HCT116 (cell line): ENCODE results near the gene GNG4. TPM values are rescaled to one million over a fixed set of nuclear protein-coding genes. Genes with fewer than 3 reads are reported as not detected.

Experiments
- ATAC-seq: fragments of 200-7000 bp; cut with Tn5 transposase; 2 replicates; pipeline ENCODE4 v1.9.1; 2020; ENCODE audit warnings: mild to moderate bottlenecking, moderate library complexity
- BruUV-seq: library from RNA; stranded (reverse); fragments of 400-500 nt; replicated peaks from 2 replicates; lab custom pipeline; 2021; lab: Mats Ljungman, UMichigan
- CTCF ChIA-PET: fragments of 300-600 bp; sonication (Branson Sonifier 250); formaldehyde crosslinking; loops from one replicate; lab custom pipeline; 2021; ENCODE audit warnings: antibody characterized with exemption; lab: Charles Lee
- POLR2A ChIA-PET: fragments of 300-600, 350-600 bp; sonication (Branson Sonifier 250); formaldehyde crosslinking; loops from one replicate; lab custom pipeline; 2021; ENCODE audit warnings: antibody characterized with exemption; lab: Charles Lee
- RAD21 ChIA-PET, 2 experiments: fragments of 300-600 bp; sonication (Branson Sonifier 250); formaldehyde crosslinking; loops; one replicate each; lab custom pipeline; 2023; ENCODE audit warnings: low total read pairs in 2 of 2; ENCODE audit not compliant: uncharacterized antibody in 2 of 2, unreplicated experiment in 2 of 2, low non-redundant PET in 1 of 2; lab: Charles Lee
- DNase-seq: peaks from one replicate; pipeline ENCODE4 v3.0.0-alpha.2; 2010; ENCODE audit warnings: low read depth, low spot score
- H2AFZ ChIP-seq: fragments of 200-600 bp; shearing (Covaris generic), sonication (generic); 2 replicates; pipeline ENCODE4 v1.6.1; 2017; ENCODE audit warnings: low read depth, mixed run types, mixed read lengths, antibody characterized with exemption, low read length; ENCODE audit not compliant: poor library complexity, severe bottlenecking
- H3K27ac ChIP-seq: 2 replicates; pipeline ENCODE4 v1.5.1; 2012; ENCODE audit warnings: low read depth, low read length
- H3K27me3 ChIP-seq: fragments of 200-600 bp; sonication (generic); 2 replicates; pipeline ENCODE4 v1.6.1; 2016; ENCODE audit warnings: mixed run types, low read length, mixed read lengths; ENCODE audit not compliant: insufficient read depth
- H3K36me3 ChIP-seq, 2 experiments: fragments of 200-500 bp in 1 of 2; fragments of 200-600 bp in 1 of 2; sonication (Bioruptor generic) in 1 of 2; sonication (generic) in 1 of 2; 2 replicates each; pipeline versions ENCODE4 v1.5.1 to v1.6.1; 2014 to 2016; ENCODE audit warnings: low read length in 2 of 2, inconsistent platforms in 1 of 2, mixed read lengths in 1 of 2, mixed run types in 1 of 2; ENCODE audit not compliant: insufficient read depth in 2 of 2, control insufficient read depth in 1 of 2
- H3K4me1 ChIP-seq, 2 experiments: fragments of 200-600 bp in 1 of 2; sonication (generic) in 1 of 2; 2 replicates each; pipeline versions ENCODE4 v1.5.1 to v1.6.1; 2012 to 2017; ENCODE audit warnings: low read length in 2 of 2, inconsistent platforms in 1 of 2, mild to moderate bottlenecking in 1 of 2, mixed read lengths in 1 of 2, mixed run types in 1 of 2, moderate library complexity in 1 of 2; ENCODE audit not compliant: insufficient read depth in 2 of 2, control insufficient read depth in 1 of 2
- H3K4me2 ChIP-seq: fragments of 200-600 bp; sonication (generic); 2 replicates; pipeline ENCODE4 v1.6.1; 2017; ENCODE audit warnings: mixed run types, low read length, mixed read lengths
- H3K4me3 ChIP-seq, 2 experiments: fragments of 200-600 bp in 1 of 2; sonication (generic) in 1 of 2; replicated peaks in 1 of 2; 2 replicates each; pipeline ENCODE4 v1.5.1; 2011 to 2016; ENCODE audit warnings: low read length in 2 of 2, control low read depth in 1 of 2, low read depth in 1 of 2, mild to moderate bottlenecking in 1 of 2, mixed read lengths in 1 of 2, mixed run types in 1 of 2
- H3K79me2 ChIP-seq: fragments of 200-600 bp; sonication (generic); 2 replicates; pipeline ENCODE4 v1.6.1; 2017; ENCODE audit warnings: mild to moderate bottlenecking, mixed run types, low read length, moderate library complexity, mixed read lengths; ENCODE audit not compliant: insufficient read depth
- H3K9ac ChIP-seq: fragments of 200-600 bp; sonication (generic); 2 replicates; pipeline ENCODE4 v1.6.1; 2016; ENCODE audit warnings: low read length, mixed read lengths
- H3K9me2 ChIP-seq: fragments of 200-600 bp; sonication (generic), shearing (Covaris generic); 2 replicates; pipeline ENCODE4 v1.6.1; 2017; ENCODE audit warnings: mixed run types, mild to moderate bottlenecking, moderate library complexity; ENCODE audit not compliant: insufficient read depth
- H3K9me3 ChIP-seq, 2 experiments: fragments of 200-500 bp in 1 of 2; fragments of 200-600 bp in 1 of 2; sonication (Bioruptor generic) in 1 of 2; sonication (generic) in 1 of 2; 2 replicates each; pipeline ENCODE4 v1.6.1; 2014 to 2017; ENCODE audit warnings: low read length in 2 of 2, mixed read lengths in 2 of 2, inconsistent platforms in 1 of 2, low read depth in 1 of 2, mild to moderate bottlenecking in 1 of 2, mixed run types in 1 of 2, moderate library complexity in 1 of 2; ENCODE audit not compliant: control insufficient read depth in 1 of 2, insufficient read depth in 1 of 2
- H4K20me1 ChIP-seq: fragments of 200-600 bp; sonication (generic), shearing (Covaris generic); 2 replicates; pipeline ENCODE4 v1.6.1; 2017; ENCODE audit warnings: mixed run types, mild to moderate bottlenecking, moderate library complexity; ENCODE audit not compliant: insufficient read depth
- EGR1 ChIP-seq: IDR thresholded peaks from 2 replicates; pipeline ENCODE4 v1.6.1; 2012; ENCODE audit warnings: low read depth
- POLR2AphosphoS5 ChIP-seq: IDR thresholded peaks from 2 replicates; pipeline ENCODE4 v1.6.1; 2011; ENCODE audit warnings: mild to moderate bottlenecking, low read depth, low read length, moderate library complexity
- ZFX ChIP-seq: fragments of 450-650 bp; IDR thresholded peaks from 2 replicates; pipeline ENCODE4 v1.6.1; 2017
- intact Hi-C: fragments of 100-400 bp; cut with micrococcal nuclease; formaldehyde crosslinking; loops from 2 replicates; pipeline ENCODE4 v1.10.0; 2022
- total RNA-seq: library from RNA; stranded (reverse); gene quantifications from one replicate; pipeline ENCODE4 v1.2.1, GENCODE V29; 2021; ENCODE audit not compliant: unreplicated experiment
- TF ChIP-seq, protein P1 (sequence below): IDR thresholded peaks from 2 replicates; pipeline ENCODE4 v1.6.1; 2011; ENCODE audit warnings: mild to moderate bottlenecking, low read length, moderate library complexity; ENCODE audit not compliant: insufficient replicate concordance; ENCODE audit errors: extremely low read depth

The GNG4 gene
- total RNA-seq, 1 experiment from 2014 or later = 10.6 TPM

DNA sequence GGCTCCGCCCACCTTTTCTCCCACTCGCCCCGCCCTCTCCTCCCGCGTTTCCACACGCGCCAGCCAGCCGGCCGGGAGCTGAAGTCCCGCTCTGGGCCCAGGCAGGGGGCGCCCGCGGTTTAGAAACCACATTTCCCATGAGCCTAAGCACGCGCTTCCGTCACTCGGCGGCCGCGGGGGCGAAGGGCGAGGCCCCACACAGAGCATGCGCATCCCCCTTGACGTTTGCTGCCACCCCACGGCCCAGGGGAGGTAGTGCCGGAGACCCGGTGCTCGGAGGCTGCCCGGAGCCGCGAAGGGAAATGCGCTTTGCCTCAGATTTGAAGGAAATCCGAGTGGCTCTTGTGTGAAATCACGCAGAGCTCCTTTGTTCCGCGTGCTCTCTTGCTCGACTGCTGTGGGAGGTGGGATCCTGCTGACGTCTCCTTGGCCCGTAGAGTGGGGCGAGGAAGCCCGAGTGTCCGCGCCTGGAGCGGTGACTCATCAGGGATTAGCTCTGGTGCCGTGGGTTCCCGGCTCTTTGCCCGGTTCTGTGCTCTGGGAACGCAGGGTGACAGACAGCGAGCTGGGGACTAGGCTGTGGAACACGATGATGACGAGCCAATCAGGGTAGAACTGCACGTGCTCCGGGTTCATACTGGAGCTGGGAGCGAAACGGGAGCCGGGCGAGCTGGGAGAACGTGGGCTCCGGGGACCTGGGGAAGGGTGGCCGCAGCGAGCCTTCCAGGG is 144.9 kb downstream of the GNG4 start (continued):
- TF ChIP-seq, protein P1, sequence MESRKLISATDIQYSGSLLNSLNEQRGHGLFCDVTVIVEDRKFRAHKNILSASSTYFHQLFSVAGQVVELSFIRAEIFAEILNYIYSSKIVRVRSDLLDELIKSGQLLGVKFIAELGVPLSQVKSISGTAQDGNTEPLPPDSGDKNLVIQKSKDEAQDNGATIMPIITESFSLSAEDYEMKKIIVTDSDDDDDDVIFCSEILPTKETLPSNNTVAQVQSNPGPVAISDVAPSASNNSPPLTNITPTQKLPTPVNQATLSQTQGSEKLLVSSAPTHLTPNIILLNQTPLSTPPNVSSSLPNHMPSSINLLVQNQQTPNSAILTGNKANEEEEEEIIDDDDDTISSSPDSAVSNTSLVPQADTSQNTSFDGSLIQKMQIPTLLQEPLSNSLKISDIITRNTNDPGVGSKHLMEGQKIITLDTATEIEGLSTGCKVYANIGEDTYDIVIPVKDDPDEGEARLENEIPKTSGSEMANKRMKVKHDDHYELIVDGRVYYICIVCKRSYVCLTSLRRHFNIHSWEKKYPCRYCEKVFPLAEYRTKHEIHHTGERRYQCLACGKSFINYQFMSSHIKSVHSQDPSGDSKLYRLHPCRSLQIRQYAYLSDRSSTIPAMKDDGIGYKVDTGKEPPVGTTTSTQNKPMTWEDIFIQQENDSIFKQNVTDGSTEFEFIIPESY = no peak

DNA sequence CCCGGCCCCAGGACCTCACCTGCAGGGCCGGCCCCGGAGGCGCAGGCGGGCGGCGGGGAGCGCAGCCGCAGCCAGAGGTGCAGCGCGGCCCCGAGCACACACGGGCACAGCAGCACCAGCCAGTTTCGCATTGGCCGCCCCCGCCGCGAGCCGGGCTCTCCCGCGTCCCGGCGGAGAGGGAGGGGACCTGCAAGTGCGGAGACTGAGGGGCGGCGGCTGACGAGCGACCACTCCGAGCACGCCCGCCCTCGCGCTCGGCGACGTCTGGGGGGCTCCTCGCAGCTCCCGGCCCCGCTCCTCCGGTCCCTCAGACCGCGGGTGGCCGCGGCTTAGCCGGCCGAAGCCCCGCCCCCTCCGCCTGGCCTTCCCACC is 145.5 kb downstream of the GNG4 start, which contains the start of gene B3GALNT2:
Gene B3GALNT2, minus strand, starts transcription at position 331 of the 372 bp plus-strand sequence. Its CDS starts 200 bp downstream, at position 131.
- H3K79me2 ChIP-seq = peaks cover 46% of the 10 kb centered on the region
- peak within 1 kb of the TSS; percentile 99 for H3K9ac ChIP-seq
- intact Hi-C loops = loop anchor here (2.0 kb wide), 2 partner anchors 137 to 175 kb away; partner anchors contain the start of genes ARID4B, GGPS1 and TBCE
- peaks cover 10 to 38% of the 10 kb centered on the region in 2 experiments; a peak in 3 of 4 replicates for H3K4me1 ChIP-seq
- H3K4me3 ChIP-seq = peak within 1 kb of the TSS; percentile 75 to 84
- no peaks in the 10 kb centered on the region for H3K9me2 ChIP-seq
- no TSS peak for BruUV-seq
- H3K36me3 ChIP-seq = no peaks in the 10 kb centered on the region
- TF ChIP-seq EGR1 = no peak
- peak; percentile 66; the same call in 1 of the 2 replicates for TF ChIP-seq ZFX
- TF ChIP-seq POLR2AphosphoS5 = peak; percentile 90
- CTCF ChIA-PET = interaction anchor here (0.6 to 2.5 kb wide), 14 partner anchors 9 to 468 kb away, joined by 3 to 25 read pairs (median 4); no protein-coding TSS in a partner anchor
- POLR2A ChIA-PET = interaction anchor here (0.9 to 1.5 kb wide), 8 partner anchors 10 to 414 kb away, joined by 3 to 5 read pairs (median 3); partner anchors contain the start of gene TBCE
- H3K9me3 ChIP-seq = no peaks in the 10 kb centered on the region
- peaks cover 6% of the 10 kb centered on the region; the same call in 1 of the 2 replicates for H4K20me1 ChIP-seq
- peak within 1 kb of the TSS; percentile 49 for H2AFZ ChIP-seq
- RAD21 ChIA-PET = interaction anchor here (0.7 to 1.1 kb wide), 4 partner anchors 10 to 279 kb away, joined by 3 to 5 read pairs (median 3); no protein-coding TSS in a partner anchor
- DNase-seq (no peak), ATAC-seq (peak; percentile 46)
- H3K27ac ChIP-seq = peak within 1 kb of the TSS; percentile 99
- H3K27me3 ChIP-seq = no peaks in the 10 kb centered on the region
- H3K4me2 ChIP-seq = peak within 1 kb of the TSS; percentile 89
